Activated gamma-delta T cell (primary cell): ENCODE results near the gene MPDZ.

Source experiments
- DNase-seq: peaks from one replicate; lab custom pipeline; 2025; lab: John Stamatoyannopoulos, UW
- total RNA-seq, 2 donors: gene quantifications; one replicate each; lab custom pipeline; 2026; lab: John Stamatoyannopoulos, UW

The MPDZ gene, protein sequence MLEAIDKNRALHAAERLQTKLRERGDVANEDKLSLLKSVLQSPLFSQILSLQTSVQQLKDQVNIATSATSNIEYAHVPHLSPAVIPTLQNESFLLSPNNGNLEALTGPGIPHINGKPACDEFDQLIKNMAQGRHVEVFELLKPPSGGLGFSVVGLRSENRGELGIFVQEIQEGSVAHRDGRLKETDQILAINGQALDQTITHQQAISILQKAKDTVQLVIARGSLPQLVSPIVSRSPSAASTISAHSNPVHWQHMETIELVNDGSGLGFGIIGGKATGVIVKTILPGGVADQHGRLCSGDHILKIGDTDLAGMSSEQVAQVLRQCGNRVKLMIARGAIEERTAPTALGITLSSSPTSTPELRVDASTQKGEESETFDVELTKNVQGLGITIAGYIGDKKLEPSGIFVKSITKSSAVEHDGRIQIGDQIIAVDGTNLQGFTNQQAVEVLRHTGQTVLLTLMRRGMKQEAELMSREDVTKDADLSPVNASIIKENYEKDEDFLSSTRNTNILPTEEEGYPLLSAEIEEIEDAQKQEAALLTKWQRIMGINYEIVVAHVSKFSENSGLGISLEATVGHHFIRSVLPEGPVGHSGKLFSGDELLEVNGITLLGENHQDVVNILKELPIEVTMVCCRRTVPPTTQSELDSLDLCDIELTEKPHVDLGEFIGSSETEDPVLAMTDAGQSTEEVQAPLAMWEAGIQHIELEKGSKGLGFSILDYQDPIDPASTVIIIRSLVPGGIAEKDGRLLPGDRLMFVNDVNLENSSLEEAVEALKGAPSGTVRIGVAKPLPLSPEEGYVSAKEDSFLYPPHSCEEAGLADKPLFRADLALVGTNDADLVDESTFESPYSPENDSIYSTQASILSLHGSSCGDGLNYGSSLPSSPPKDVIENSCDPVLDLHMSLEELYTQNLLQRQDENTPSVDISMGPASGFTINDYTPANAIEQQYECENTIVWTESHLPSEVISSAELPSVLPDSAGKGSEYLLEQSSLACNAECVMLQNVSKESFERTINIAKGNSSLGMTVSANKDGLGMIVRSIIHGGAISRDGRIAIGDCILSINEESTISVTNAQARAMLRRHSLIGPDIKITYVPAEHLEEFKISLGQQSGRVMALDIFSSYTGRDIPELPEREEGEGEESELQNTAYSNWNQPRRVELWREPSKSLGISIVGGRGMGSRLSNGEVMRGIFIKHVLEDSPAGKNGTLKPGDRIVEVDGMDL (N-terminal part only)
- total RNA-seq: 0.10 to 2.9 reads per million in 2 donors

- peak; percentile 8 for DNase-seq
These were observed at the start of gene MPDZ for GRCh38 chr9:13279284-13280141. Gene MPDZ (minus strand): TSS chr9:13279692. CDS start chr9:13250315, 29,377 bp downstream.

DNA sequence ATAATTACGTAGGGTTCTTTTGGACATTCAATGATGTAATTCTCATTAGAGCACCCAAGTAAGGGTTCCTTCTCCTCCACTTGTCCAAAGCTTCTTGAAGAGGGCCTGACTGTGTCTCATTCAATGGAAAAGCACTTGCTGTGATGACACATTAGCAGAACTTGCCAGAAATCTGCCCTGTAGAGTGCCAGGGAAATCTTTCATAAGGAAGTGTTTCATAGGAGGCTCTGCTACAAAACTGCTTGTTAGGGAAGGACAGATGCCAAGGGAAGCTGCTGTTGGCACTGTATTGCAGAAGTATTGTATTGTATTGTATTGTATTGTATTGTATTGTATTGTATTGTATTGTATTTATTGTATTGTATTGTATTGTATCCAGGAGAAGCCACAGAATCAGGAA, 45.5 kb upstream of the MPDZ start:
- DNase-seq: no peak

DNA sequence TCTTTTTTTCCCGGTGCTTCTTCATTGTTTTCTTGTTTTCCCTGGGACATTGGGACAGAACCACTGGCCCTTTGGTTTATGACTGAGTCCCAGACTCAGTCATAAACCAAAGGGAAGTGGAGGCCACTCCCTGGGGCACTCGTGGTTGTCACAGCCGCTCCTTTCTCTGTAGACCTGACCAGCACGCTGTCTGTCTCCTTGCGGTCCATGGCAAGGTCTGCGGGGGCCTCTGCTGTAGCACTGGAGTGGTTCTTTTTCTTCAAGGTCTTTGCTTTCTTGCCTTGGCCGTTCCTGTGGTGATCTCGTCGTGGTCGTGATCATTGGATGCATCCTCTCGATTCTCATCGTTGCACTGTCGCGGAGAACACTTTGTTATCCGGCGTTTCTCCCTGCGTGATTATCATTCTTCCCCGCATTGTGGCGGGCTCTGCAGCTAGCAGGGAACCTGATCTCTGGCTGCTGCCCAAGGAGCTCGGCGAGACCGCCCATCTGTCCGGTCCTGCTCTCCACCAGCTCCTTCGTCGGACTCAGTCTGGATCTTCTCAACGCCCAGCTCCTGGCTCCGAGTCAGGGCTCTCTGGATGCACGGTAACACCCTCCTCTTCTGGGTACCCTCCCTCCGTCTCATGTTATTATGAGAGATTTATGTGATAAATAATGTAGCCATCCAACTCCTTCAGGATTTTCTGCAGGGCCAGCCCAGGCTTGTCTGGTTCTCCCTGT, 43.5 kb upstream of the MPDZ start:
- DNase-seq: no peak

GRCh38 chr9:13318027-13318426, 38.5 kb upstream of the MPDZ start:
- DNase-seq: no peak

GRCh38 chr9:13296972-13297371, 17.5 kb upstream of the MPDZ start:
- no peak for DNase-seq

DNA sequence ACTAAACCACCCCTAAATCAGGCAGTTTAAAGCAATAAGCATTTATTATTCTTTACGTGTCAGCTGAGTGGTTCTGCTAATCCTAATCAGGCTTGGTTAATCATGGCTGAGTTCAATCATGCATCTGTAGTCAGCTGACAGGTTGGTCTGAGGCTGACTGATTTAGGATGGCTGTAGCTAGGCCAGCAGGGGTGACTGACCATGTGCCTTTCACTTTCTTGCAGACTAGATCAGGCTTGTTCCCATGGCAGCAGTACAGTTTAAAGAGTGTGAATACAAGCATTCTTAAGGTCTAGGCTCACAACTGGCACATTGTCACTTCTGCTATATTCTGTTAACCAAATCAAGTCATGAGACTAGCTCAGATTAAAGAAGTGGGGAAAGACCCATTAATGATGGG, 16.1 kb upstream of the MPDZ start:
- DNase-seq: no peak

- DNase-seq: no peak
These were observed 13.3 kb upstream of the MPDZ start for GRCh38 chr9:13292782-13293181.

DNA sequence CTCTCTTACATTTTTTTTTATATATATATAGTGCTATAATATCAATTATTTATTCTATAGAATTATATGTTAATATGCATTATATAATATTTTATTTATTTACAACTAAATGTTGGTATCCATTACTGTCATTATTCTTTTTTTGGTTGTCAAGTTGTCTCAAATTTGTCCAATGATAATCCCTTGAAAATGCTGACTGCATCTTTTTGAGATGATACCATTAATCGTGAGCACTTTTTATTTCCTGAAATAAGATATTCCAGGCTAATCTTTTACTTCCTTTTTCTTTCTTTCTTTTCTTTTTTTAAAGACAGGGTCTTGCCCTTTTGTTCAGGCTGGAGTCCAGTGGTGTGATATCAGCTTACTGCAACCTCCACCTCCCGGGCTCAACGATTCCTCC, 12.7 kb upstream of the MPDZ start:
- DNase-seq: no peak

DNA sequence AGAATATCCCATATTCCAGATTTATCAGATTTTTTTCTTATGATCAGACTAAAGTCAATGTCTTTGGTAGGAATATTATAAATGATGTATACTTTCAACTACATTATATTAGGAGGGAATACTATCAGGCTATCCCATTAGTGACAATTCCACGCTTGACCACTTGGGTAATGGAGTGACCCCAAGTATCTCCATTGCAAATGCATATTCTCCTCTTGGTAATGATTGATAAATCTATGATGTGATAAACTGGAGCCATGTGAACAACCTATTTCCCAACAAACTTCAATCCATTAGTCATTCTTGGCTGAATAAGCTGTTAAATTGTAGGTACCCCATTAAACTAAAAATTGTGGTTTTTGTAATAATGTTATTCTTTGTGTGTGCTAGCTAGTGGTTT, 12.2 kb upstream of the MPDZ start:
- DNase-seq: no peak

GRCh38 chr9:13284011-13284410, 4.5 kb upstream of the MPDZ start:
- DNase-seq: no peak

DNA sequence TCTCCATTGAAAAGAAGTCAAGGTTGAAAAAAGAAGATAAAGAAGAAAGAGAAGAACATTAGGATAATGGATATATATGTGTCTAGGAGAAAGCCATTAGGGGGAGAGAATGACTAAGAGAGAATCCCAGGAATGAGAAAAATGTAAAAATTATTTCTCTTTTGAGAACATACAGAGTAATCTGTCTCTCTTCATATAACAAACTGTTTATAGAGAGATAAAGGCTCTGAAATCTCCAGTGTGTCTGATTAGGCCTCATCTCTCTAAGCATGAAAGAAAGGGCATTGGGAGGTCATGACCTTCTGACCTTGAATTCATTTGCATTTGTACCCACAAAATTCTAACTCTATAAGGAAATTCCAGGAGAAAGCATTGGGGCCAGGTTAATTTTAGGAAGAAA, 3.5 kb upstream of the MPDZ start:
- no peak for DNase-seq

- DNase-seq: no peak
These were observed 2.0 kb upstream of the MPDZ start for GRCh38 chr9:13281356-13282016.

DNA sequence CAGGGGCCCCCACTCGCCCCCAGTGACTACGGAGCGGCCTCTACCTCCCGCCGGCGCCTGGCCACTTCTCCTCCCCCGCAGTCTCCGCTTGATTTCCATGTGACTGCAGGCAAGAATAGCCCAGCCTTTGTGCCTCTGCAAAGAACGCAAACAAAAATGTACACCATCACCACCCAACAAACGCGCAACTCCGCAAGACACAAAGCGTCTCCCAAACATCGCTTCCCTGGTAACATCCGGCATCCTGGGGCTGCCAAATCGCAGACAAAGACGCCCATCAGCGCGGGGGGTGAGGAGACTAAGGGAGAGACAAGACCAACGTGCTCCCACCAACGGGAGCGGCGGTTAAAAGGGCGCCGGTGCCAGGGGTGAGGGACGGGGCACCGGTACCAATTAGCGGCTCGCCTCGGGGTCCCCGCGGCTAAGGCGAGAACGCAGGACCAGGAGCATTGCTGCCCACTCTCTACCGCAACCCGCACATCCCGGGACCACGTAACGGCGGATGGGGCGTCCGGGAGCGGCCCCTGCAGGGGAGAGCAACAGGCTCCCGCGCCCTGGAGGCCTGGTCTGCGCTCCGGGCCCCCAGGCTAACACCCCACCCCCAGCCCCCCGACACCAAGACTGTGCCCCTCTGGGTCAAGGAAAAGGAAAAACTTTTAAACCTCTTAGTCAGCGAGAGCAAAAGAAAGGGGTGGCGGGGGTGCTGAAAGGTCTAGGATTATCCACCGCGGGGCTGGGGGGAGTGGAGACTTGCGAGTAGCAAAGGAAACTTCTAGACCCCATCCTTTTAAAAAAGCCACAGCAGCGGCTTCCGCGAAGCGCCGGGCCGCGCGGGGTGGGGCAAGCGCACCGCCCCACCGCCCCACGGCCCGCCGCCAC, 885 bp downstream of the MPDZ start:
- DNase-seq: no peak

DNA sequence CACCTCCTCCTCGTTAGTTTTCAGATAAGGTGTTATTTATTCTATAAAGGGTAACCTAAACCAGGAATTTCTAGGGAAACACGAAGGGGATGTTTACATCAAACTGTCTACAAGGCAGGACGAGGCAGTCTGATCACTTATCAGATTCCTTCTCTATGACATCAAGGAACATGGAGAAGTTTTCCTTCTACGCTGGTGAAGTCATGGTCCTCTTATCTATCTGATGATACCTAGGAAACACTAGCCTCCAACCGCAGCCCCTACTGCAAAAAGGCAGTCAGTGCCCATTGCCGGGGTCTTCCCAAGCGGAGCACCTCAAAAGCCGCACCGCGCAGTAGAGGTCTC, 1.5 kb downstream of the MPDZ start:
- DNase-seq: no peak

GRCh38 chr9:13274886-13275641, 4.4 kb downstream of the MPDZ start:
- DNase-seq: no peak

DNA sequence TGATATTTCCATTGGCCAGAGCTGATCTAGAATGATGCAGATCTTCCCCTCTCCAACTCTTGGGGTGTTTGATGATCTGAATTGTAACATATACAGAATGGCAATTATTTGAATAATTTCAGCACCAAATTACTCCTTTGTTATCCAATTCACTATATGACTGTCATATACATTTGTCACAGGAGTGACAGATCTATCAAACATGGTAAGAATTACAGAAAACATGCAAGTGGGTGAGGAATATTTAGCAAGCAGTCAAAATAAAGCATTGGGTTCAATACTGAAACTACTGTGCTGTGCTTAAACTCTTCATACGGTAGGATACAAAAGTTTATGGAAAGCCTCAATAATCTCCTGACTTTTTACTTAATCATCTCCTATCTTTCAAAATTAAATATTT, 8.8 kb downstream of the MPDZ start:
- DNase-seq: no peak

- DNase-seq: no peak
These were observed 9.7 kb downstream of the MPDZ start for GRCh38 chr9:13269589-13270452.
